Measurements from ENCODE around the gene GPR157.

Gene GPR157

GRCh38 chr1:9059891-9060744 lies 68.8 kb downstream of the GPR157 start:
- peak; percentile 2 for DNase-seq

- DNase-seq, result no peak
These were observed 70.4 kb downstream of the GPR157 start for GRCh38 chr1:9058465-9058864.

- no peak for DNase-seq
These were observed 71.1 kb downstream of the GPR157 start for GRCh38 chr1:9057851-9058250.

GRCh38 chr1:9052272-9053049 lies 76.4 kb downstream of the GPR157 start:
- no peak for DNase-seq

- DNase-seq, result no peak
These were observed 77.5 kb downstream of the GPR157 start for GRCh38 chr1:9051379-9051778.

GRCh38 chr1:9050803-9051202 lies 78.1 kb downstream of the GPR157 start:
- no peak for DNase-seq
